DMS79 (cell line): Measurements from ENCODE around the gene OR4E1.
"Not testable (repeated sequence)": the region's sequence is repeated elsewhere in the genome, so short reads cannot be mapped to it uniquely, and the experiment has no call there.

Source experiments
- DNase-seq: peaks from one replicate; lab custom pipeline; 2025; lab: John Stamatoyannopoulos, UW

OR4E1 gene

GRCh38 chr14:21673718-21674117 lies at the start of gene OR4E1:
TSS of gene OR4E1 (minus strand) at chr14:21673818. CDS start at chr14:21670935, 2,883 bp downstream.
- no peak for DNase-seq

- DNase-seq, result no peak
Observed at GRCh38 chr14:21721504-21721903, 47.9 kb upstream of the OR4E1 start.

- DNase-seq, result no peak
Observed at GRCh38 chr14:21719841-21720240, 46.2 kb upstream of the OR4E1 start.

GRCh38 chr14:21714318-21714929 lies 40.8 kb upstream of the OR4E1 start:
- no peak for DNase-seq

GRCh38 chr14:21712036-21712435 lies 38.4 kb upstream of the OR4E1 start:
- no peak for DNase-seq

- no peak for DNase-seq
Observed at GRCh38 chr14:21711360-21711961, 37.8 kb upstream of the OR4E1 start.

- DNase-seq, result peak; percentile 64
Observed at GRCh38 chr14:21704338-21704737, 30.7 kb upstream of the OR4E1 start.

GRCh38 chr14:21703357-21704326 lies 30.0 kb upstream of the OR4E1 start:
- DNase-seq, result peak; percentile 91

- DNase-seq, result no peak
Observed at GRCh38 chr14:21702316-21702715, 28.7 kb upstream of the OR4E1 start.

- no peak for DNase-seq
Observed at GRCh38 chr14:21699551-21699950, 25.9 kb upstream of the OR4E1 start.

- not testable (repeated sequence) for DNase-seq
Observed at GRCh38 chr14:21698538-21698937, 24.9 kb upstream of the OR4E1 start.

GRCh38 chr14:21697662-21698061 lies 24.0 kb upstream of the OR4E1 start:
- not testable (repeated sequence) for DNase-seq

GRCh38 chr14:21694425-21694824 lies 20.8 kb upstream of the OR4E1 start:
- peak; percentile 18 for DNase-seq

GRCh38 chr14:21686468-21686867 lies 12.8 kb upstream of the OR4E1 start:
- DNase-seq, result no peak

GRCh38 chr14:21680072-21680471 lies 6.5 kb upstream of the OR4E1 start:
- no peak for DNase-seq

GRCh38 chr14:21675566-21675965 lies 1.9 kb upstream of the OR4E1 start:
- DNase-seq, result no peak

GRCh38 chr14:21672116-21672515 lies 1.5 kb downstream of the OR4E1 start:
- DNase-seq, result no peak

- DNase-seq, result no peak
Observed at GRCh38 chr14:21671371-21671770, 2.2 kb downstream of the OR4E1 start.

- DNase-seq, result no peak
Observed at GRCh38 chr14:21669284-21669683, 4.3 kb downstream of the OR4E1 start.

- no peak for DNase-seq
Observed at GRCh38 chr14:21668377-21668776, 5.2 kb downstream of the OR4E1 start.

GRCh38 chr14:21656980-21657379 lies 16.6 kb downstream of the OR4E1 start:
- no peak for DNase-seq

GRCh38 chr14:21654215-21654614 lies 19.4 kb downstream of the OR4E1 start:
- DNase-seq, result no peak
